ENCODE measurements around the gene COX7A2.

The COX7A2 gene

DNA sequence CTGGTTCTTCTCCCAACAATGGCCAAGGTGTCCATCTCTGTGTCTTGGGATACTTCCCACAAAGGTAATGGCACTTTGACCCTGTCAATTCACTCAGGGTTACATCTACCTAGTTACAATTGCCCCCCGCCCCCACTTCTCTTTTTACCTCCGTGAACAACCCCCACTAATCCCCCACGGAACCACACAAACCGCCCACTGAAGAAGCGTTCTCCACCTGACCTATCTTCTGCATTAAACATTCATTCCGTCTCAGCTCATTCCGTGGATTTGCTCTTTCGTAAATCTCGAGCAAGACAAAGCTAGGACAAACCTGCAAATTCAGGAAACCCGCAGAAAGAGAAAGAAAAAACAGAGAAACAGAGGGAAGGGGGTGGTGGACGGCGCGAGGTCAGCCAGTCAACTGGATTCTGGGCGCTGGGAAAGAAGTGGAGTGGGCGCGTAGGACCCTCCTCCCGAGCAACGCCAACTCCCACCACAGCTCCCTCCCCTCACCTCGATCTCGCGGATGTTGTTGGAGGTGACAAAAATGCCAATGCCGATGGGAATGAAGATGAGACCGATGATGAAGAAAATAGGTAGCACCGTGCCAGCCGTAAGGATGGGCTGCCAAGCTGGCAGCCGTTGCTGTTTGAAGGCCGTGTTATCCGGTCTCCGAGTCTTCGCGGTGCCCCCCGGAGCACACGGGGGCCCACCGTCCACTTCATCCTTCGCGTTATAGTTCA, 40.5 kb upstream of the COX7A2 start:
- H3K27me3 ChIP-seq (ENCODE audit: control insufficient read depth, insufficient read depth, low read length), result no peaks in the 10 kb centered on the region
- no peaks in the 10 kb centered on the region for H3K36me3 ChIP-seq (ENCODE audit: control insufficient read depth, insufficient read depth, low read length)
- peak overlapping the region; percentile 85 for H3K4me3 ChIP-seq (ENCODE audit: low read depth, low read length)
- H3K27ac ChIP-seq (ENCODE audit: low read depth, low read length), result 0 out of 2 replicates have a peak overlapping the region, but pooled peaks have one; percentile 8
- no peaks in the 10 kb centered on the region for H3K9me3 ChIP-seq (ENCODE audit: control insufficient read depth, insufficient read depth, low read depth, low read length)
- H3K9ac ChIP-seq (ENCODE audit: low read length), result peak overlapping the region; percentile 82
- peaks cover 27% of the 10 kb centered on the region for H3K4me1 ChIP-seq (ENCODE audit: control insufficient read depth, insufficient read depth, low read length)

DNA sequence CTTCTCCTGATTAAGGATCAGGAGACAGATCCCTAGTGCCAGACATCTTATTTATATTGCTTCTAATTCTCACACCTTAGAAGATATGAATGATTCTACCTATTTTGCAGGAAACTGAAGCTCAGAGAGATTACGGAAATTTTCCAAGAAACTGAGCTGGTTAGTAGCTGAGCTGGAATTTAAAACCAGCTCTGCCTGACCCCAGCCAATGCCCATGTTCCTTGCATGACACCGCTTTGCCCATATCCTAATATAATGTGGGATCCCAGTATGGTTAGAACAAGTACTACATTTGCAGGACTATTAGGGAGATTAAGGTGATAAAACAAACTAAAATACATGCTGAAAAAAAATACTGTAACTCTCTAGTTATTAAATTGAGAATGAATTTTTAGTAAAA, 39.1 kb upstream of the COX7A2 start:
- no peaks in the 10 kb centered on the region for H3K27me3 ChIP-seq (ENCODE audit: control insufficient read depth, insufficient read depth, low read length)
- H3K27ac ChIP-seq (ENCODE audit: low read depth, low read length), result 0 out of 2 replicates have a peak overlapping the region, but pooled peaks have one; percentile 23

DNA sequence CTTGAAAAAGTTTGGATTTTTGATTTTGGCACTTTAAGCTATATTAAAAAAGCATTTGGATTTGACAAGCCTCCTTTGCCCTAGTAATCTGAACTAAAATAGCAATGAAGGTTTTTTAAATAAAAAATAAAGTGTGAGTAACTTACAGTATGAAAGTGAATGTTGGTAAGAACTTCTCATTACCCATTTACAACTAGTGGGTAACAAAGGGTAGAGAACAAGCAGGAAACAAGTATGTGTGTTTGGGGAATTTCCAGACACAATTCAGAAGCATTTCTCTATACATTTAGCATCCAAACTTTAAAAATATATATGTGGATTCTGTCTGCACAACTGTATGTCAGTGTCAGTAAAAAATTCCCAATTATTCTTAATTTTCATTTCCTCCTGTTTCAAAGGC, 38.1 kb upstream of the COX7A2 start:
- Histone ChIP-seq H3K27ac (ENCODE audit: low read depth, low read length) (peak overlapping the region; percentile 67), H3K4me1 (ENCODE audit: control insufficient read depth, insufficient read depth, low read length) (peaks cover 38% of the 10 kb centered on the region), H3K9ac (ENCODE audit: low read length) (peak overlapping the region; percentile 34), H3K36me3 (ENCODE audit: control insufficient read depth, insufficient read depth, low read length) (peaks cover under 1% of the 10 kb centered on the region; the same call in 1 of the 2 replicates), H3K9me3 (ENCODE audit: control insufficient read depth, insufficient read depth, low read depth, low read length) (no peaks in the 10 kb centered on the region), H3K27me3 (ENCODE audit: control insufficient read depth, insufficient read depth, low read length) (no peaks in the 10 kb centered on the region), H3K4me3 (ENCODE audit: low read depth, low read length) (peak overlapping the region; percentile 85)

More for the DNA sequence above, 39.1 kb upstream of the COX7A2 start:
- Histone ChIP-seq H3K9ac (ENCODE audit: low read length) (peak overlapping the region; percentile 13), H3K4me1 (ENCODE audit: control insufficient read depth, insufficient read depth, low read length) (peaks cover 35% of the 10 kb centered on the region), H3K36me3 (ENCODE audit: control insufficient read depth, insufficient read depth, low read length) (no peaks in the 10 kb centered on the region), H3K9me3 (ENCODE audit: control insufficient read depth, insufficient read depth, low read depth, low read length) (no peaks in the 10 kb centered on the region), H3K4me3 (ENCODE audit: low read depth, low read length) (peak overlapping the region; percentile 85)

DNA sequence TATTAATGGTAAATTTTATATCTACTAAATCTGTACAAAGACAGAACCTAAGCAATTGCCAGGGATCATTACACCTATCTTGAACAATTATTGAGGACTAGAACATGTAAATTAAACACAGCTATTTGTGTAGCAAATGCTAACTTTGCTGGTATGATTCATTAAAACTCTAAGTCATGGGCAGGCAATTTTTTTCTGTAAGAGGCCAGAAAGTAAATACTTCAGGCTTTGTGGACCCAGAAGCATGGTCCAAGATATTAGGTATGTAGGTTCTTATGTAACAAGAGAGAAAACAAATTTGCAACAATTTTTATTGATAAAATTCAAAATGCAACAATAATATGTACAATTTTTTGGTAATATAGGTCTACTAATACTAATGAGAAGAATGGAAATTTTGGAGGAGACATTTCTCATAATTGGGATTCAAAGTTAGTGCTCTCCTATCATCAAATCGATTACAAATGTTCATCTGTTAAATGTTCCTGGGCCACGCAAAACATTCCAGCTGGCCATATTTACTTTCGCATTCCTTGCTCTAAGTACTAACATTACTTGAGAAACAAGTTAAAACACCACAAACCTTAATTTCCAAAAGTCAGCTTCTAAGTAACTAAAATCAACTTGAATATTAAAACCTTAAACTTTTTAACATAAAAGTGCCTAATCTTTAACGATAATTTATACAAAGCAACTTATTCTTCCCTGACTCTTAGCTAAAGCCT, 36.7 kb upstream of the COX7A2 start:
- no peaks in the 10 kb centered on the region for H3K27me3 ChIP-seq (ENCODE audit: control insufficient read depth, insufficient read depth, low read length)
- peak overlapping the region; percentile 40; the same call in 1 of the 2 replicates for H3K4me3 ChIP-seq (ENCODE audit: low read depth, low read length)
- H3K9ac ChIP-seq (ENCODE audit: low read length), result no peak overlapping the region
- H3K27ac ChIP-seq (ENCODE audit: low read depth, low read length), result peak overlapping the region; percentile 7; the same call in 1 of the 2 replicates
- H3K36me3 ChIP-seq (ENCODE audit: control insufficient read depth, insufficient read depth, low read length), result peaks cover 8% of the 10 kb centered on the region; the same call in 1 of the 2 replicates
- no peaks in the 10 kb centered on the region; the same call in 1 of the 2 replicates for H3K9me3 ChIP-seq (ENCODE audit: control insufficient read depth, insufficient read depth, low read depth, low read length)
- peaks cover 50% of the 10 kb centered on the region for H3K4me1 ChIP-seq (ENCODE audit: control insufficient read depth, insufficient read depth, low read length)

- Histone ChIP-seq H3K4me3 (ENCODE audit: low read depth, low read length) (no peak overlapping the region), H3K4me1 (ENCODE audit: control insufficient read depth, insufficient read depth, low read length) (peaks cover 50% of the 10 kb centered on the region), H3K36me3 (ENCODE audit: control insufficient read depth, insufficient read depth, low read length) (peaks cover 10% of the 10 kb centered on the region; the same call in 1 of the 2 replicates), H3K9me3 (ENCODE audit: control insufficient read depth, insufficient read depth, low read depth, low read length) (peaks cover 7% of the 10 kb centered on the region), H3K27me3 (ENCODE audit: control insufficient read depth, insufficient read depth, low read length) (no peaks in the 10 kb centered on the region), H3K27ac (ENCODE audit: low read depth, low read length) (no peak overlapping the region), H3K9ac (ENCODE audit: low read length) (no peak overlapping the region)
These were observed 35.8 kb upstream of the COX7A2 start for GRCh38 chr6:75279418-75279817.

- Histone ChIP-seq H3K9ac (ENCODE audit: low read length) (no peak overlapping the region), H3K4me3 (ENCODE audit: low read depth, low read length) (no peak overlapping the region), H3K27ac (ENCODE audit: low read depth, low read length) (no peak overlapping the region), H3K9me3 (ENCODE audit: control insufficient read depth, insufficient read depth, low read depth, low read length) (peaks cover 14% of the 10 kb centered on the region), H3K27me3 (ENCODE audit: control insufficient read depth, insufficient read depth, low read length) (no peaks in the 10 kb centered on the region), H3K36me3 (ENCODE audit: control insufficient read depth, insufficient read depth, low read length) (peaks cover 15% of the 10 kb centered on the region), H3K4me1 (ENCODE audit: control insufficient read depth, insufficient read depth, low read length) (peaks cover 50% of the 10 kb centered on the region)
These were observed 35.0 kb upstream of the COX7A2 start for GRCh38 chr6:75278474-75279077.

GRCh38 chr6:75275067-75275466, 31.5 kb upstream of the COX7A2 start:
- peaks cover 32% of the 10 kb centered on the region for H3K4me1 ChIP-seq (ENCODE audit: control insufficient read depth, insufficient read depth, low read length)
- peaks cover 41% of the 10 kb centered on the region for H3K9me3 ChIP-seq (ENCODE audit: control insufficient read depth, insufficient read depth, low read depth, low read length)
- H3K9ac ChIP-seq (ENCODE audit: low read length), result no peak overlapping the region
- no peak overlapping the region for H3K27ac ChIP-seq (ENCODE audit: low read depth, low read length)
- no peak overlapping the region for H3K4me3 ChIP-seq (ENCODE audit: low read depth, low read length)
- H3K36me3 ChIP-seq (ENCODE audit: control insufficient read depth, insufficient read depth, low read length), result peaks cover 45% of the 10 kb centered on the region
- H3K27me3 ChIP-seq (ENCODE audit: control insufficient read depth, insufficient read depth, low read length), result no peaks in the 10 kb centered on the region

- Histone ChIP-seq H3K9me3 (ENCODE audit: control insufficient read depth, insufficient read depth, low read depth, low read length) (peaks cover 41% of the 10 kb centered on the region), H3K27me3 (ENCODE audit: control insufficient read depth, insufficient read depth, low read length) (no peaks in the 10 kb centered on the region), H3K36me3 (ENCODE audit: control insufficient read depth, insufficient read depth, low read length) (peaks cover 47% of the 10 kb centered on the region), H3K9ac (ENCODE audit: low read length) (no peak overlapping the region), H3K4me3 (ENCODE audit: low read depth, low read length) (no peak overlapping the region), H3K4me1 (ENCODE audit: control insufficient read depth, insufficient read depth, low read length) (peaks cover 26% of the 10 kb centered on the region), H3K27ac (ENCODE audit: low read depth, low read length) (peak overlapping the region; percentile 83; the same call in 1 of the 2 replicates)
These were observed 29.4 kb upstream of the COX7A2 start for GRCh38 chr6:75273009-75273408.

- peaks cover 41% of the 10 kb centered on the region for H3K9me3 ChIP-seq (ENCODE audit: control insufficient read depth, insufficient read depth, low read depth, low read length)
- peak overlapping the region; percentile 83 for H3K27ac ChIP-seq (ENCODE audit: low read depth, low read length)
- H3K36me3 ChIP-seq (ENCODE audit: control insufficient read depth, insufficient read depth, low read length), result peaks cover 47% of the 10 kb centered on the region
- H3K4me1 ChIP-seq (ENCODE audit: control insufficient read depth, insufficient read depth, low read length), result peaks cover 33% of the 10 kb centered on the region
- no peak overlapping the region for H3K9ac ChIP-seq (ENCODE audit: low read length)
- no peak overlapping the region for H3K4me3 ChIP-seq (ENCODE audit: low read depth, low read length)
- no peaks in the 10 kb centered on the region for H3K27me3 ChIP-seq (ENCODE audit: control insufficient read depth, insufficient read depth, low read length)
These were observed 28.7 kb upstream of the COX7A2 start for GRCh38 chr6:75272145-75272840.

DNA sequence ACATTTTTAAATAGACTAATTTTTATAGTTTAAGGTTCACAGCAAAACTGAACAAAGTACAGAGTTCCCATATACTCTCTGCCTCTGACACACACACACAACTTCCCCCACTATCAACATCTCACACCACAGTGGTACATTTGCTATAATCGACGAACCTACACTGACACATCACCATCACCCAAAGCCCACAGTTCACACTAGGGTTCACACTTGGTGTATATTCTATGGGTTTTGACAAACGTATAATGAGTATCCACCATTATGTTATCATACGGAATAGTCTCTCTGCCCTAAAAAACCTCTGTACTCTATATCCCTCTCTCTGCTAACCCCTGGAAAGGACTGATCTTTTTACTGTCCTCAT, 25.4 kb upstream of the COX7A2 start:
- H3K27me3 ChIP-seq (ENCODE audit: control insufficient read depth, insufficient read depth, low read length), result no peaks in the 10 kb centered on the region
- H3K4me1 ChIP-seq (ENCODE audit: control insufficient read depth, insufficient read depth, low read length), result peaks cover 23% of the 10 kb centered on the region
- H3K4me3 ChIP-seq (ENCODE audit: low read depth, low read length), result no peak overlapping the region
- peaks cover 41% of the 10 kb centered on the region for H3K36me3 ChIP-seq (ENCODE audit: control insufficient read depth, insufficient read depth, low read length)
- peaks cover 31% of the 10 kb centered on the region for H3K9me3 ChIP-seq (ENCODE audit: control insufficient read depth, insufficient read depth, low read depth, low read length)
- H3K9ac ChIP-seq (ENCODE audit: low read length), result no peak overlapping the region
- peak overlapping the region; percentile 94; the same call in 1 of the 2 replicates for H3K27ac ChIP-seq (ENCODE audit: low read depth, low read length)

Measured in HUES6 (cell line).